NCI-H2171 treated with DMSO at 0.1 percent for 48 hours (cell line): Measurements from ENCODE around the gene HECTD1.
"Not testable (repeated sequence)": the region's sequence is repeated elsewhere in the genome, so short reads cannot be mapped to it uniquely, and the experiment has no call there.

ENCODE experiments used
- DNase-seq: peaks from one replicate; lab custom pipeline; 2025; lab: John Stamatoyannopoulos, UW

Gene HECTD1

DNA sequence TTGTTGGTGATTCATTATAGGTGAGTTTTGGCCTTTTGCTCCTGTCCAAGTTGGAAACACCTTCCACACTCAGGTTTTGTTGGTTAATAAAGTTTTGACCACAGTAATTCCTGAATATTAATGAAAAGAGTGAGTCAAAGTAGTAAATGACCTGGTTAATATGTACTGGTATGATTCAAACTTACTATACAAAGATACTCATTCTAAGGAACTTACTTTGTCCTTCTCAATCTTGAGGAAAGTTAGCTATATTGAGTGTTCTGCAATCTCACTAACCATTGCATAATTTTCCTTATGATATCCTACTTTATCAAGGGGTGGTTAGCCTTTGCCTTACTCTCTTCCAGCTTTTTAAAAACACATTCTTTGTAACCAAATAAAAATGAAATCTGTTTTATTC is 20.9 kb upstream of the HECTD1 start:
- DNase-seq: no peak

- no peak for DNase-seq
Measured at GRCh38 chr14:31224808-31225207, 17.2 kb upstream of the HECTD1 start.

- DNase-seq: no peak
Measured at GRCh38 chr14:31223331-31223730, 15.7 kb upstream of the HECTD1 start.

DNA sequence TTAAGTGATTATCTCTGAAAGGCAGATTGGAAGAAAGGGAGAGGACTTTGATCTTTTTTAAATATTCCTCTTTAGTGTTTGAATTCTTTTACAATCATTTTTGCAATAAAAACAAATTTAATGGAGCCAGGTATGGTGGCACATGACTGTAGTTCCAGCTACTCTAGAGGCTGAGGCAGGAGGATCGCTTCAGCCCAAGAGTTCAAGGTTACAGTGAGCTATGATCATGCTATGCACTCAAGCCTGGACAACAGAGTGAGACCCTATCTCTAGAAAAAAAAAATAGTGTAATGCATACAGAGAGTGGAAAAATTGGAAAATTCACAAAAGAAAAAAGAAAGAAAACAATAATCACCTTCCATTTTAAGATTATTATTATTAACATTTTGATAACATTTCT is 15.2 kb upstream of the HECTD1 start:
- no peak for DNase-seq

GRCh38 chr14:31221266-31221665 is 13.7 kb upstream of the HECTD1 start:
- no peak for DNase-seq

- DNase-seq: no peak
Measured at GRCh38 chr14:31219169-31219568, 11.6 kb upstream of the HECTD1 start.

GRCh38 chr14:31216359-31216758 is 8.8 kb upstream of the HECTD1 start:
- no peak for DNase-seq

DNA sequence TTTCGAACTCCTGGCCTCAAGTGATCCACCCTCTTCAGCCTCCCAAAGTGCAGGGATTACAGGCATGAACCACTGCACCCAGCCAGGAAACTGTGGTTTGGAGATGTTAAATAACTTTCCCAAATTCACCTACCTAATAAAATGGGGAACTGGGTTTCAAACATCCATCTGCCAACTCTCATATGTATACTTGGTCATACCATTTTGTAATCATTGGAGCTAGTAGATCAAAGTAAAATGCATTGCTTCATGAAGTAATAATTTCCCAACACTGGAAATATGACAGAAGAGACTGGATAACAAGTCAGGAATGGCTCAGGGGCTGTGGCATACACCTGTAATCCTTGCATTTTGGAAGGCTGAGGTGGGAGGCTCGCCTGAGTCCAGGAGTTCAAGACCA is 5.3 kb upstream of the HECTD1 start:
- no peak for DNase-seq

- DNase-seq: no peak
Measured at GRCh38 chr14:31209605-31210004, 2.0 kb upstream of the HECTD1 start.

- DNase-seq: no peak
Measured at GRCh38 chr14:31208546-31209424, 1.2 kb upstream of the HECTD1 start.

DNA sequence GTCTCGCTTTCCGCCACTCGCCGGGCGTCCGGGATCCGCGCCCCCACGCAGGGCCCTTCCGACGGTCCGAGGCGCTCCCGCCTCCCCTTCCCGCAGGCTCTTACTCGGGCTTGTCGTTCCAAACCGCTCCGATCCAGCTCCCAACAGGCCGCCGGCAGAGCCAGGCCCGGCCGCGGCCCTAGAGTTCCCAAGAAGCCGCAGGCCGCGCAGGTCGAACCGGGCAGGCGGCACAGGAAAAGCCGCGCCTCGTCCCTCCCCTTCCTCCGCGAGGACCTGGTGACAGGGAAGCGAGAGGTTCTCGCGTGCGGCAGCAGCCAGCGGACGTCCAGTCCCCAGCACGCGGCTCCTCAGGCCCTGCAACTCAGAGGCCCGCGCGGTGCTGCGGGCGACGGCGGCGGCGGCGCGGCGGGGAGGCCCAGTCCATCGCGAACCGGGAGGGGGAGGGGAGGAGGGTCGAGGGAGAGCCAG is 272 bp downstream of the HECTD1 start:
- no peak for DNase-seq

DNA sequence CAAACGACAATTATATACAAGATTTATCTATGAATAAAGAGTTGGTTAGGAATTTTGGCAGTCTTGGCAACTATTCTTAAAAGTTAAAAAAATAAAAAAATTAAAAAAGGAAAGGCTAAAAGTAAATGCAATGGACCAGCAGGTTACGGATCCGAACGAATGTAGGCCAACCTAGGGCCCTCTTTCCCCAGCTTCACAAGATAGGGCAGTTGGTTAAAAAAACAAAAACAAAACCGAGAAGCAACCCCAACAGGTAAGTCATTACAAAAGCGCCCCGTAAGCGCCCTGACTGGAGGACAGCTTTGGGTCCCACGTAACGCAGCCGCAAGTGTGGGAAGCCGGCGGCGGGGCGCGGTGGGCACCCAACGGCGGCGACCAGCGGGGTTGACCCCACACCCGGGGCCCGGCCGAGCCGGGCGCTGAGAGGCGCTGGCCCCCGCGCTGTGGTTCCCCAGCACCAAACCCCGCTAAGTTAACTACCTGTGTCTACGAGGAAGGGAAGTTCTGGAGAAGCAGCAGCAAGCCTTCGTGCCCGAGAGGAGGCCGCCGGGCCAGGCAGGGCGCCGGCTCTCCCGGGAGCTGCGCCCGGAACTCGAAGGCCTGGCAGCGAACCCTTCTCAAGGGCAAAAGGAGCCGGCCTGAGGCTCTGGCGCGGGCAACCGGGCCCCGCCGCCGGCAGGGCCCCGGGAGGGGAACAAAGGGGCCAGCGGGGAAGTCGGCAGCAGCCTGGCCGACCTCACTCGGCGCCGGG is 882 bp downstream of the HECTD1 start:
- DNase-seq: peak; percentile 52

GRCh38 chr14:31205681-31206535 is 1.7 kb downstream of the HECTD1 start:
- DNase-seq: peak; percentile 39

DNA sequence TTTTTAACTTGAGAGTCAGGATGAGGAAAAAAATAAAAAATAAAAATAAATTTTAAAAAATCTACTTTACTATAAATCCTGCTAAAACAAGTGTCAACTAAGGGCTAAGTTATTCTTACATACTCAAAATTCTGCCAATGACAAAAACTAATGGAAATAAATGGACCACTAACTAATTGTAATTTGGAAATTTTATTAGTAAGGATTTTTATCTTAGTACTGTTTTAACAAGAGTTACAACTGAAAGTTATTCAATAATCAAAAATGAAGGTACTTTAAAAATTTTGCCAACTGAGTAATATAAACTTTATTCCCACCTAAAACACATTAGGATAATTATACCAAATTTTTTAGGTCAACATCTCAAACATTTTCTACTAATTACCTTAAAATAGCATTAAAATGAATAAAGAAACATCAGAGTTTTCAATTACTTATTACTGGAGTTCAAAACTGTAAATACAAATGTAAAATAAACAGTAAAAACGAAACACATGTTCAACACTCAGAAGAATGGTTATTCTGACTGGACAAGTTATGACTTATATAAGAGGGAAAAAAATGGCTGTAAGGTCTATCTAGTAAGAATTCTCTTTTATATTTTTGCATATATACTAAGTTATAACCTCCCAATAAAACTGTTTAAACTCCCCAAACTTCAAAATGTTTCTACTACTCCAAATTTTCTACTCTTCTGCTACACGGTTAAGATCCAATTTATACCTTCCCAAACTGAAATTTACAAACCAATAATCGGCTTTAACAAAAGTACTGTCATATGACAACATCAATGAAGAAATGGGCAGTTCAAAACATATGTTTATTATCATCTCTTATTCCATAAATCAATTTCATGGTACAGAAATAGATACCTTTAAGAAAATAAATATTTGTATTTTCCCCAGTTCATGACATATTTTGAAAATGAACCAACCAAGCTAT is 2.7 kb downstream of the HECTD1 start:
- no peak for DNase-seq

- not testable (repeated sequence) for DNase-seq
Measured at GRCh38 chr14:31203899-31204592, 3.5 kb downstream of the HECTD1 start.

DNA sequence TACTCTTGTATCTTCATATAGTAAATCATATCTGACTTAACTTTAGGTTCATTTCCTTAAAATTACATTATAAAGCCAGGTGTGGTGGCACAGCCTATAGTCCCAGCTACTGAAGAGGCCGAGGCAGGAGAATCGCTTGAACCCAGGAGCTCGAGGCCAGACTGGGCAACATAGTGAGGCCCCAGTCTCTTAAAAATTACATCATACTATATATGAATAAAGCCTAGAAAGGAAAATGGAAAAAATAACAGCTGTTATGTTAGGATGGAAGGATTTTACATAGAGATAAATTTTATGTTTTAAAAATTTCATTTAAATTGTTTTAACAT is 4.2 kb downstream of the HECTD1 start:
- no peak for DNase-seq

DNA sequence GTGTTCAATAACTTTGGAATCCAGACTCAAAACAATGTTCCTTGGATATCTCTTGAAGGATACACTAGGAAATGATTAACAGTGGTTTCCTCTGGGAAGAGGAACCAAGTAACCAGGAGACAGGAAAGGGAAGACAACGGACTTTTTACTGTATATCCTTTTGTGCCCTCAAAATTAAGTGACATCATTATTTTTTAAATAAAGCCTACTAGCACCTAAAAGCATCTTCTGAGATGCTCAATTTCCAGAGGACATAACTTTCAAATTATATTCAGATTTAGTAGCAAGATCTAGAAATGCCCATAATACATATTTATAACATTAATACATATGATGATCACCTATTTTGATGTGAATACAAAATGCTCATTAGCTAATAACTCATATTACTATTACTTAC is 6.5 kb downstream of the HECTD1 start:
- DNase-seq: no peak

- no peak for DNase-seq
Measured at GRCh38 chr14:31200702-31200990, 6.9 kb downstream of the HECTD1 start.

- DNase-seq: no peak
Measured at GRCh38 chr14:31197671-31198070, 9.9 kb downstream of the HECTD1 start.

DNA sequence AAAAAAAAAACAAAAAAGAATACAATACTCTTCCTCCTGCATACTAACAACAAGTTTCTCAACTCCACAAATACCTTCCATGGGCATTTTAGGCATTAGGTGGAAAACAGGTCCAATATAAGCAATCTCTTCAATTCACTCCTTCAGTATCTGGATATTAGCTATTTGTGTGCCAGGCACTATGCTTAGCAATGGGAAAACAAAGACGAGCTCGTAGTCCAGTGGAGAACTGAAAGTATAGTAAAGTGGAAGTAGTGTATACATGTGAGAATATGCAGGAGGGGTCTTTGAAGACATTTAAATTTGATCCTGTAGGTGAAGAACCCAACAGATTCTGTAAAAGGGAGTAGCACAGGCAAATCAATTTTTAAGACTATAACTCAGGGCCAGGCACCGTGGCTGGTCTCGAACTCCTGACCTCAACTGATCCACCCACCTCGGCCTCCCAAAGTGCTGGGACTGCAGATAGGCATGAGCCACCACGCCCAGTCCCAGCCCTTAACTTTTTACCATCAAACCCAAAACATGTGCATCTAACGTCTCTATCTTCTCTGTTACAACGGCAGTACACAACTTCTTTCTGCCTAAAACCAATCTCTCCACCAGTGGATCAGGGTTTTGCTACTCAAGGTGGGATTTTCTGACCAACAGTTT is 10.6 kb downstream of the HECTD1 start:
- no peak for DNase-seq
